HG03280 (cell line): ENCODE results near the gene FAM229A.

ENCODE experiments used
- ATAC-seq: cut with Tn5 transposase; IDR thresholded peaks from one replicate; pipeline ENCODE4 v1.9.1; 2021; ENCODE audit warnings: mild to moderate bottlenecking, moderate library complexity; ENCODE audit not compliant: unreplicated experiment

Gene FAM229A

DNA sequence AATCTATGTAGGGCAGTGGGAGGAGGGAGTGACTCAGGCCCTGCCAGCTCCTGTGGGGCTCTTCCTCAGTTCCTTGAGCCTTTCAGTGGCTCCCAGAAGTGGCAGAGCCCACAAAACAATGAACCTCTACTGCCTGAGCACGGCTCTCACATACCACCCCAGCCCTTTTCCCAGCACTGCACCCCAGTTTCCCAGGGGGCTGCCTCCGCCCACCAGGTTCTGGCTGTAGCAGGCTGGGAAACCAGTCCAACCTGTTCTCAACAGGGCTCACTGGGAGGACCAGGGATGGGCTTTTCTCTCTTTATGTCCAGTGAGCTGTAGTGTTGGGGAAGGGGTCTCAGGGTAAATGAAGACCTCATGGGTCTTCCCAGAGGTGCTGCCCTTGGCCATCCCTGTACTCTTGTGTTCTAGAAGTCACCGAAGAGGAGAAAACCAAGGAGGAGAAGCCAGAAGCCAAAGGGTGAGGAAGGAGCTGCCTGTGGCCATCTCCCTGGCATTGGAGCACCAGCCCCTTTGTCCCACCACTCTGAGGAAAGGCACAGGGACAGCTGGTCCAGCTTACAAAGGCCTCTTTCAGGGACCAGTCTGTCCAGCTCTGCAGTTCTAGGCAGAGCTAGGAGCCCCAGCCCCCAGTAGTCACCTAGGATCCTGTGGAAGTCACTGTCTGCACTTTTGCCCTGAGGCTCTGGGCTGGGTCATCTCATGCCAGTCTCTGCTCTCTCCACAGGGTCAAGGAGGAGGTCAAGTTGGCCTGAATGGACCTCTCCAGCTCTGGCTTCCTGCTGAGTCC lies 29.8 kb downstream of the FAM229A start:
- ATAC-seq: no peak

DNA sequence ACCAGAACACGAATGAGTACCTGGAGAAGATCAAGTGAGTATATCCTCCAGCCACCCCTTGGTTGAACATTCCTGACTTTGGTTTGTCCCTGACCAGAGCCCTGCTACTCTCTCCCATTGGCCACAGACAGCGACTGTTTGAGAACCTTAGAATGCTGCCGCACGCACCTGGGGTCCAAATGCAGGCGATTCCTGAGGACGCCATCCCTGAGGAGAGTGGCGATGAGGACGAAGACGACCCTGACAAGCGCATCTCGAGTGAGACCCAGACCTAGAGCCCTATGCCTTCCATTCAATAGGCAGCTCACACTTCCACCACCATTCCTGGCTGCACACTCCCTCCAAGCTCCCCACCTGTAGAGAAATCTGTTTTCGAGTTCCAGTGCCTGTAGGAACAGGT lies 30.7 kb downstream of the FAM229A start:
- no peak for ATAC-seq

DNA sequence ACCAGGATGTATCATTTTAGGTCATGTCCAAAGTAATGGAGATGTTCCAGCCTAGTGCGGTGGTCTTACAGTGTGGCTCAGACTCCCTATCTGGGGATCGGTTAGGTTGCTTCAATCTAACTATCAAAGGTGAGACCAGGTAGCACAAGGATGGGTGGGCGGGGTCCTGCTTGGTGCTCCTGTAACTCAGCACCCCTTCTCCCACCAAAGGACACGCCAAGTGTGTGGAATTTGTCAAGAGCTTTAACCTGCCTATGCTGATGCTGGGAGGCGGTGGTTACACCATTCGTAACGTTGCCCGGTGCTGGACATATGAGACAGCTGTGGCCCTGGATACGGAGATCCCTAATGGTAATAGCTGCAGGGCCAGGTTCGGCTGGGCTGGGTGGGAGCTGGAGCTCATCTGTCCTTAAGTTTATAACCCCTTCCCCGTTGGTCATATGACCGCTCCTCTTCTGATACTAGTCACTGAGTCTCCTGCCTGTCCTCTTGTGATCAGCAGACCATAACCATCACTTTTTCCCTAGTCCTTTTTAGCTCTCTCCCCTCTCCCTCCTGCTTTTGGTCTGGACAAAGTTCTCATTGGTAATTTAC lies 31.6 kb downstream of the FAM229A start:
- no peak for ATAC-seq

DNA sequence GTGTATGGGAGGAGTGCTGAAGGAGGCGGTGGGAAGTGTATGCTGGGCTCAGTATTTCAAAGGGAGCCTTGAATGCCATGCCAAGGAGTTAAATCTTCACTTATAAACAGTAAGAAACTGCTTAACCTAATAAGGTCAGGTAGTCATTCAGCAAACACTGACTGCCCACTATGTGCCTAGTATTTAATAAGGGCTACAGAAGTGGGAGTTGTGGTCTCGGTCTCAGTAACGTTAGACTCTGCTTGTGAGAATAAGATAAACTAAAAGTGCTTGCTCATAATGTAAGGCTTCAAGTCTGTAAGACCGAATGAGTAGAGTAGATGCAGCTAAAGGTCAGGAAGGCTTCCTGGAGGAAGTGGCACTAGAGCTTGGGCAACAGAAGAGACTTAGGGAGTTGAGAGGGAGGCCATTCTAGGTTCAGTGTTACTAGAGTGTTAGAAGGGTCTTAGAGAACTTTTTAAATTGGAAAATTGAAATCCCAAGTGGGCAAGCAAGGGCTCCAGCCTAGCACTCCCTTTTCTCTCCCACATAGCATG lies 32.3 kb downstream of the FAM229A start:
- ATAC-seq: no peak

DNA sequence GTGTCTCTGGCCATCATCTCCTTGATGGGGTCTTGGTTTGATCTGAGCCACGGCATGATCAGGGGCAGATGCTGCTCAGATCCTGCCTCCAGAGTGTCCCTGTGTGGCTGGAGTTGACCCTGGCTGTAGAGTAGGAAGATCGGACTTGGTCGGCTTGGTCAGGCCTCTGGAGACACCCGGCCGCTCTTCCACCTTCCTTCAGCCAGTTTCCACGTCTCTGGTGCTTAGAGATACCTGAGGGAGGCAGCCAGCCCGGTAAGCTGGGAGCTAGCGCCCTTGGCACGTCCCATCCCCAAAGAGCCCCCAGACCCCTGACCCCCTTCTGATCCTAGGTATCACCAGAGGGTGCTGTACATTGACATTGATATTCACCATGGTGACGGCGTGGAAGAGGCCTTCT lies 35.1 kb downstream of the FAM229A start:
- no peak for ATAC-seq

DNA sequence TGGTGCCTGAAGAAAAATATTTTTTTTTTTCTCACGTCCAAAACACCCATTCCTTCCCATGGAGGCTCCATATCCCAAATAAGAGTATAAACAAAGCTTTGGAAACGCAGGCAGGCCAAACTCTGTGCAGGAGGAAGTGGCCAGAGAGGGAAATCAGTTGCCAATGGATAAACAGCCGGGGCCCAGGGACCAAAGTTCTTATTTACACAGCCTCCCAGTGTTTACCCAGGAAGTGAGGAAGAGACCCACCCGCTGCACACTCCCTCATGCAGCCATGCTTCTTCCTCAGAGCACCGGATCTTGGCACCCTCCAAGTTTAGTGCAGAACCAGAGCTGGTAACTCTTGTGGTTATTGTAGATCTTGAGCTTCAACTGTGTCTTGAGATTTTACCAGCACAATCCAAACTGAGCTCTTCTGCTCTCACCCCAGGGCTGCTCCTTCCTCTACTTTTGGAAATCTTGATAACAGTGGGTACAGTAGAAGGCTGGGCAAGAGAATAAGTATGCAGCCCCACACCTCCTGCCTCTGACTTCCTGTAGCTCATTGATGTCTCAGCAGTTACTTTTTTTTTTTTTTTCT lies 40.5 kb downstream of the FAM229A start:
- no peak for ATAC-seq

DNA sequence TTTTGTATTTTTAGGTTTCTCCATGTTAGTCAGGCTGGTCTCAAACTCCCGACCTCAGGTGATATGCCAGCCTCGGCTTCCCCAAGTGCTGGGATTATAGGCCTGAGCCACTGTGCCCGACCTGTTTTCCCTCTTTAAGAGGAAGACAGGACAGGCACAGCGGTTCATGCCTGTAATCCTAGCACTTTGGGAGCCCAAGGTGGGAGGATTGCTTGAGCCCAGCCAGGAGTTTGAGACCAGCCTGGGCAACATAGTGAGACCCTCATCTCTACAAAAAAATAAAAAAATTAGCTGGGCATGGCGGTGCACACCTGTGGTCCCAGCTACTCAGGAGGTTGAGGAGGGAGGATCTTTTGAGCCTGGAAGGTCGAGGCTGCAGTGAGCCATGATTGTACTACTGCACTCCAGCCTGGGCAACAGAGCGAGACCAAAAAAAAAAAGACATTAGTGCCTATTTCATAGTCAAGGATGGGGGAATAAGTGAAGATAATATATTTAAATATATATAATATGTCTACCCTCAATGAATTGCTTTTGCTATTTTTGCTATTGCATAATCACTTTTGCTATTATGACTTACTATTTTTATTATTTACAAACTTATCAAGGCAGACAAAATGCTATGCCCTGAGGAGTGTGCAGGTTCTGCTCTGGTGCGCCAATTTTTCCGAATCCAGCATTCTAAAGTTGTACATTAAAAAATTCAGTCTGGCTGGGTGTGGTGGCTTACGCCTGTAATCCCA lies 44.0 kb downstream of the FAM229A start:
- no peak for ATAC-seq

DNA sequence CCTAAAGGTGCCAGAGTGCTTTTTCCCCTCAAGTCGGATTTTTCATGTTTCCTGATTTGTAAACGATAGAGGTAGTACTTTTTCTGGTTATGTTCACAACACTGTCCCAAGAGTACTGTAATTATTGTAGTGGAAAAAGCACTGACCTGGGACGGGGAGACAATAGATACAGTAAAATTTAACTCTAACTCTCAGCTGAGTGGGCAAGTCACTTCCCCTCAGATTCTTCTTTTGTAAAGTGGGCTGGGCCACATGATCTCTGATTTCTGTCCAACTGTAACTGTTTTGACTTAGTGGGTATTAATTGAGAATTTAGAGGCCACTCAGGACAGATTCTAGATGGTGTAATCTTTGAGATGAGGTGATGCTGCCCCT lies 45.4 kb downstream of the FAM229A start:
- no peak for ATAC-seq

DNA sequence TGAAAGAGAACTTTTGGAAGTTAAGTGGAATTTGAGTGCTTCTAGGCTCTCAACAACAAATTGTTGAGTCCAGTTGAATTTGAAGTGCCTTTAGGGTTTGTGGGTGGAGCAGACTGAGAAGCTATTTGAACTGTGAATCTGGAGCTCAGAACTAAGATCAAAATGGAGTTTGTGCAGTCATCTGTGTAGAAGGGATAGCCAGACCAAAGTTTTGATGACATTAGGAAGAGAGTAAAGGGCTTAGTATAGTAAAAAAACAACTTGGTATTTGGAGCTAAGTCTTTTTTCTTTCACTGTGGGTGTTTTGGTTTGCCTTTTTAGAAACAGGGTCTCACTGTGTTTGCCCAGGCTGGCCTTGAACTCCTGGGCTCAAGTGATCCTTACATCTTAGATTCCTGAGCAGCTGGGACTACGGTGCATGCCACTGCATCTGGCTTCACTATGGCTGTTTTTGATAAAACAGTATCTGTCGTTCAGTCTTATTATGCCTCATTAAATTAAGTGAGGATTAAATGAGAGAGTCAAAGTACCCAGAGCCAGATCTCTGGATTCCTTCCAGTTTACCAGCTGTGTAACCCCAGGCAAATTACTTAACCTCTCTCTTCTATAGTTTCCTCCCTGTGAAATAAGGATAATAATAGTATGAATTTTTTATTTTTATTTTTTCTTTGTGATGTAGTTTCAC lies 50.4 kb downstream of the FAM229A start:
- ATAC-seq: no peak
